Uterus (tissue), 4 donors: Measurements from ENCODE around the gene TUT7. TPM values are rescaled to one million over a fixed set of nuclear protein-coding genes. Genes with fewer than 3 reads are reported as not detected.

Experiments
- DNase-seq, 2 donors: peaks; one replicate each; pipeline ENCODE4 v3.0.0-alpha.2; 2019 to 2020
- H3K27ac ChIP-seq, 2 donors: fragments of 200-600 bp; sonication (generic); 1 replicate in 1 of 2; 2 replicates in 1 of 2; pipeline ENCODE4 v1.5.1; 2016 to 2018
- H3K27me3 ChIP-seq, 2 donors: fragments of 200-600 bp; sonication (generic); one replicate each; pipeline ENCODE4 v1.5.1; 2018 to 2019; ENCODE audit warnings: control low read depth in 1 of 2
- H3K36me3 ChIP-seq, 2 donors: fragments of 200-600 bp; sonication (generic); one replicate each; pipeline ENCODE4 v1.5.1; 2019; ENCODE audit warnings: control low read depth in 1 of 2
- H3K4me1 ChIP-seq, 2 donors: fragments of 200-600 bp; sonication (generic); one replicate each; pipeline ENCODE4 v1.5.1; 2018 to 2019; ENCODE audit warnings: control low read depth in 1 of 2
- H3K4me3 ChIP-seq, 2 donors: fragments of 200-600 bp; sonication (generic); 1 replicate in 1 of 2; 2 replicates in 1 of 2; pipeline ENCODE4 v1.5.1; 2018 to 2019; ENCODE audit warnings: mild to moderate bottlenecking in 1 of 2
- H3K9me3 ChIP-seq, 2 donors: fragments of 200-600 bp; sonication (generic); one replicate each; pipeline ENCODE4 v1.5.1; 2019; ENCODE audit warnings: control low read depth in 1 of 2
- POLR2A ChIP-seq, 2 donors: fragments of 450-650 bp; IDR thresholded peaks; one replicate each; pipeline ENCODE4 v1.6.1; 2016; ENCODE audit warnings: antibody characterized with exemption in 2 of 2, mild to moderate bottlenecking in 1 of 2, moderate library complexity in 1 of 2
- intact Hi-C: fragments of 100-400 bp; cut with DNase I; formaldehyde crosslinking; loops from one replicate; pipeline ENCODE4 v1.15.1; 2023; ENCODE audit warnings: low total_unique reads
- total RNA-seq, 4 donors: library from RNA; depleted of rRNA in 3 of 4; stranded (reverse); fragments of >200 nt in 3 of 4; gene quantifications; one replicate each; pipeline versions ENCODE4 v1.1.0 to v1.2.4, GENCODE V29; 2014 to 2023
- TF ChIP-seq, protein P1 (sequence below), 4 experiments: fragments of 200-600 bp in 2 of 4; fragments of 450-650 bp in 2 of 4; sonication (generic) in 2 of 4; IDR thresholded peaks; one replicate each; pipeline ENCODE4 v1.5.1; 2016 to 2019; ENCODE audit warnings: antibody characterized with exemption in 4 of 4, mild to moderate bottlenecking in 2 of 4, moderate library complexity in 1 of 4
- donor health status: DM: yes; HTN: yes; CAD: no.

Gene TUT7
- total RNA-seq, 4 donors from 2014 or later: 13.8 to 41.5 (median 20.3) TPM

DNA sequence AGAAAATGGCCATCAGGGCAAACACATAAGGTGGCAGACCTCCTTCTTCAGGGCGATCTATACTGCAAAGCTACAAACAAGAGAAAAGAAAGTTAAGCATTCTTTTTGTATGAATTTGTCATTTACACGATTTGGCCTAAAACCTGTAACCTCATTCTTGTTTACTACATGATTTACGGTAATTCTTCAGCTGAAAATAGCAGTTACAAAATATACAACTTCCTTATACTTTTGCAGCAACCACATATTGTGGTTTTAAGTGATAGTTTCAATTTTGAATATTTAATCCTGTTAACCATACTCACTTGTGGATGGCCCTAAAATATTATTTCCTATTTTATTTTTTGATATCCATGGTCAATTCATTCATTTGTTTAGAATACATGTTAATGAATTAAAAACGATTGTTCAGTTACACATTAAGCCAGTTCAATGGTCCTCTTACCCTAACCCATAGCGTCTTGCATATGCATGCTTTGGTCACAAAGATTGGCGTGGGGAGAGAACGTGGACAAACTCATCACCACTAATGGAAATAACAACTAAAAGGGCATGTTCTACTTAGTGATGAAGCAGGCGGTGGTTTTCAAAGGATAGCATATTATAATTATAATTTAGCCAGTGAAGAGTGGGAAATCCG, 16.6 kb downstream of the TUT7 start:
- H3K36me3 ChIP-seq: no peaks in the 10 kb centered on the region
- H3K27me3 ChIP-seq: no peaks in the 10 kb centered on the region
- H3K4me3 ChIP-seq: no peak overlapping the region
- TF ChIP-seq, protein P1, sequence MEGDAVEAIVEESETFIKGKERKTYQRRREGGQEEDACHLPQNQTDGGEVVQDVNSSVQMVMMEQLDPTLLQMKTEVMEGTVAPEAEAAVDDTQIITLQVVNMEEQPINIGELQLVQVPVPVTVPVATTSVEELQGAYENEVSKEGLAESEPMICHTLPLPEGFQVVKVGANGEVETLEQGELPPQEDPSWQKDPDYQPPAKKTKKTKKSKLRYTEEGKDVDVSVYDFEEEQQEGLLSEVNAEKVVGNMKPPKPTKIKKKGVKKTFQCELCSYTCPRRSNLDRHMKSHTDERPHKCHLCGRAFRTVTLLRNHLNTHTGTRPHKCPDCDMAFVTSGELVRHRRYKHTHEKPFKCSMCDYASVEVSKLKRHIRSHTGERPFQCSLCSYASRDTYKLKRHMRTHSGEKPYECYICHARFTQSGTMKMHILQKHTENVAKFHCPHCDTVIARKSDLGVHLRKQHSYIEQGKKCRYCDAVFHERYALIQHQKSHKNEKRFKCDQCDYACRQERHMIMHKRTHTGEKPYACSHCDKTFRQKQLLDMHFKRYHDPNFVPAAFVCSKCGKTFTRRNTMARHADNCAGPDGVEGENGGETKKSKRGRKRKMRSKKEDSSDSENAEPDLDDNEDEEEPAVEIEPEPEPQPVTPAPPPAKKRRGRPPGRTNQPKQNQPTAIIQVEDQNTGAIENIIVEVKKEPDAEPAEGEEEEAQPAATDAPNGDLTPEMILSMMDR (IDR thresholded peaks at IDR 0.05): no peak
- TF ChIP-seq POLR2A (IDR thresholded peaks at IDR 0.05): no peak
- no peak overlapping the region for H3K27ac ChIP-seq
- H3K4me1 ChIP-seq: no peaks in the 10 kb centered on the region
- no peak for DNase-seq
- intact Hi-C loops: no loop called here
- no peaks in the 10 kb centered on the region for H3K9me3 ChIP-seq

DNA sequence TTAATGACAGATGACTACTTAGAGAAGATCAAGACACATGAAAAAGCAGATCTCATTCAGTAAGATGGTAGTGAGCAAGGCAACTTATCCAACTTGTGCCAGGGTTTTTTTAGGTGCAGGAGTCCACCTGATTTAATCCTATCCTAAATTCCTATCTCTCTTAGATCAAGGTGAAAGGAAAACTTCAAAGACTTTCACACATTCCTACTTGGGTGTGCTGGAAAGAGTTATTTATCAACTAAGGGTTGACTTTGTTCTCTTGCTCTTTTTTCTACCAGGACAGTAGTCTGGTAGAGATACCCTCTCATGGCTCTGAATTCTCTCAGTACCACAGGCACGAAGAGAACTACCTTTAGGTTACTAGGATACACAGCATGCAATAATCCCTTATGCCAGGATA, 18.2 kb downstream of the TUT7 start:
- TF ChIP-seq POLR2A (IDR thresholded peaks at IDR 0.05): no peak
- TF ChIP-seq, protein P1 (IDR thresholded peaks at IDR 0.05): no peak
- no peak for DNase-seq
- Histone ChIP-seq H3K4me1 (no peaks in the 10 kb centered on the region), H3K36me3 (no peaks in the 10 kb centered on the region), H3K4me3 (no peak overlapping the region), H3K27ac (no peak overlapping the region), H3K9me3 (no peaks in the 10 kb centered on the region), H3K27me3 (no peaks in the 10 kb centered on the region)
- intact Hi-C loops: no loop called here

GRCh38 chr9:86333651-86334050, 20.6 kb downstream of the TUT7 start:
- H3K9me3 ChIP-seq: no peaks in the 10 kb centered on the region
- no peaks in the 10 kb centered on the region for H3K36me3 ChIP-seq
- H3K4me3 ChIP-seq: no peak overlapping the region
- intact Hi-C loops: no loop called here
- TF ChIP-seq, protein P1 (IDR thresholded peaks at IDR 0.05): no peak
- TF ChIP-seq POLR2A (IDR thresholded peaks at IDR 0.05): no peak
- no peak for DNase-seq
- no peaks in the 10 kb centered on the region for H3K4me1 ChIP-seq
- no peak overlapping the region for H3K27ac ChIP-seq
- no peaks in the 10 kb centered on the region for H3K27me3 ChIP-seq

DNA sequence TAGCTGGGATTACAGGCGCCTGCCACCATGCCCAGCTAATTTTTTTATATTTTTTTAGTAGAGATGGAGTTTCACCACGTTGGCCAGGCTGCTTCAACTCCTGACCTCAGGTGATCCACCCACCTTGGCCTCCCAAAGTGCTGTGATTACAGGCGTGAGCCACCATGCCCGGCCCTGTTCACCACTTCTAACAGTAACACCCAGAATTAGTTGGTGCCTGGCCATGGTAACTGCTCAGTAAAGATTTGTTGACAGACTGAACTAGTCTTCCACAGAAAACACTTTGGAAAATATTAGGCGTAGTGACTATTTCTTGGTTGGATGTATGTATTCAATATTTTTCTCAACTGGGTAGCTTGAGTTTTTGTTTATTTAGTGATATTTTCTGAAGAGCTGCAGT, 24.0 kb downstream of the TUT7 start:
- TF ChIP-seq POLR2A (IDR thresholded peaks at IDR 0.05): no peak
- TF ChIP-seq, protein P1 (IDR thresholded peaks at IDR 0.05): no peak
- Histone ChIP-seq H3K27me3 (no peaks in the 10 kb centered on the region), H3K27ac (no peak overlapping the region), H3K4me3 (no peak overlapping the region), H3K4me1 (no peaks in the 10 kb centered on the region), H3K36me3 (no peaks in the 10 kb centered on the region), H3K9me3 (no peaks in the 10 kb centered on the region)
- intact Hi-C loops: no loop called here
- DNase-seq: no peak

- TF ChIP-seq, protein P1 (IDR thresholded peaks at IDR 0.05): no peak
- TF ChIP-seq POLR2A (IDR thresholded peaks at IDR 0.05): no peak
- H3K9me3 ChIP-seq: no peaks in the 10 kb centered on the region
- no peak overlapping the region for H3K27ac ChIP-seq
- H3K36me3 ChIP-seq: no peaks in the 10 kb centered on the region
- no peaks in the 10 kb centered on the region for H3K4me1 ChIP-seq
- no peaks in the 10 kb centered on the region for H3K27me3 ChIP-seq
- intact Hi-C loops: no loop called here
- no peak overlapping the region for H3K4me3 ChIP-seq
- no peak for DNase-seq
Measured at GRCh38 chr9:86329649-86330048, 24.6 kb downstream of the TUT7 start.
